Gastrocnemius medialis (tissue), 4 donors: Measurements from ENCODE around the gene SGO1. TPM values are rescaled to one million over a fixed set of nuclear protein-coding genes. Genes with fewer than 3 reads are reported as not detected.

Source experiments
- ATAC-seq, 2 donors: fragments of 150-250 bp; one replicate each; pipeline ENCODE4 v1.9.1; 2016
- DNase-seq, 2 donors: peaks; one replicate each; pipeline ENCODE4 v3.0.0-alpha.2; 2019
- H3K27ac ChIP-seq, 4 donors: fragments of 200-600 bp; sonication (generic); 1 replicate in 1 of 4; 2 replicates in 3 of 4; pipeline ENCODE4 v1.5.1; 2016 to 2018; ENCODE audit warnings: mild to moderate bottlenecking in 2 of 4, moderate library complexity in 1 of 4
- H3K27me3 ChIP-seq, 3 donors: fragments of 200-600 bp; sonication (generic) in 2 of 3; 1 replicate in 1 of 3; 2 replicates in 2 of 3; pipeline versions ENCODE4 v1.5.1 to v1.6.0; 2016 to 2019; ENCODE audit warnings: mild to moderate bottlenecking in 1 of 3, moderate library complexity in 1 of 3
- H3K36me3 ChIP-seq, 2 donors: fragments of 200-600 bp; sonication (generic) in 1 of 2; one replicate each; pipeline ENCODE4 v1.5.1; 2017 to 2018
- H3K4me1 ChIP-seq, 2 donors: fragments of 200-600 bp; sonication (generic) in 1 of 2; one replicate each; pipeline ENCODE4 v1.5.1; 2016 to 2017; ENCODE audit warnings: mild to moderate bottlenecking in 2 of 2
- H3K4me3 ChIP-seq, 4 donors: fragments of 200-600 bp; sonication (generic) in 3 of 4; 1 replicate in 1 of 4; 2 replicates in 3 of 4; pipeline ENCODE4 v1.5.1; 2016 to 2019; ENCODE audit warnings: mild to moderate bottlenecking in 2 of 4
- H3K9me3 ChIP-seq, 3 donors: fragments of 200-600 bp; sonication (generic) in 2 of 3; 1 replicate in 1 of 3; 2 replicates in 2 of 3; pipeline ENCODE4 v1.5.1; 2016 to 2019
- POLR2A ChIP-seq, 2 donors: fragments of 450-650 bp; IDR thresholded peaks; one replicate each; pipeline ENCODE4 v1.6.1; 2017; ENCODE audit warnings: antibody characterized with exemption in 2 of 2, mild to moderate bottlenecking in 2 of 2, moderate library complexity in 2 of 2
- in situ Hi-C, 4 donors: fragments of 200-750 bp; cut with MboI; loops; one replicate each; pipeline versions ENCODE4 v1.15.0 to v1.8.0; 2017; ENCODE audit warnings: low sequenced_read_pairs in 4 of 4
- intact Hi-C: fragments of 100-400 bp; cut with DNase I; formaldehyde crosslinking; loops from one replicate; pipeline ENCODE4 v1.15.1; 2023; ENCODE audit warnings: low total_unique reads
- total RNA-seq, 4 donors: library from RNA; depleted of rRNA; stranded (reverse); fragments of >200 nt; gene quantifications; one replicate each; pipeline versions ENCODE4 v1.1.0 to v1.2.3, GENCODE V29; 2016
- TF ChIP-seq, protein P1 (sequence below), 5 experiments: fragments of 450-650 bp in 3 of 5; fragments of 200-600 bp in 2 of 5; sonication (generic) in 2 of 5; IDR thresholded peaks in 4 of 5; conservative IDR thresholded peaks in 1 of 5; 1 replicate in 4 of 5; 2 replicates in 1 of 5; pipeline ENCODE4 v1.5.1; 2016 to 2019; ENCODE audit warnings: antibody characterized with exemption in 5 of 5, mild to moderate bottlenecking in 3 of 5, moderate library complexity in 3 of 5

SGO1 gene
- total RNA-seq, 4 donors from 2014 or later: 0.18 TPM; not detected in 3

DNA sequence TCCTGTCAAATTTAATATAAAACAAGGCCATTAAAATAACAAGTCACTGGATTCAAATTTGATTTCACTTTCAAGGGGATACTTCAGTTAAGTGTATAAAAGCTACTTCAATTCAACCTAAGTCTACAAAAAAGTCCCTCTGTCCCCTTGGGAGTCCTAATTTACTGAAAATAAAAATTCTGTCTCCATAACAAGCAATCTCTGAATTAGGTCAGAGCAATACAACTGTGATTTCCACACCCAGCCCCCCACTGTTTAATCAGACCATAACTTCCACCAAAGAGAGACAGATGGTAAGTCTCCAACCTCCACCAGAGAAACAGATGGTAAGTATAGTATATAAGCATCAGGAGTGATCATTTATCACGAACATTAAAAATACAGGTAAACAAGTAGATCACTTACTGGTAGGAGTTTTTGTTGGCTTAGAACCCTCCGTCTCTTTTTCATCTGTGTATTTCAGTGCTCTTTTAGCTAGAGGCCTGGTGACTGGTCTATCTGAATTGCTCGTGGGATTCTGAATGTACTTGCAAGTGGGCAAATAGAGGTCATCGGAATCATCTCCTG, 12.1 kb downstream of the SGO1 start:
- H3K9me3 ChIP-seq: no peaks in the 10 kb centered on the region
- DNase-seq (no peak), ATAC-seq (no peak)
- TF ChIP-seq POLR2A (IDR thresholded peaks at IDR 0.05): no peak
- TF ChIP-seq, protein P1, sequence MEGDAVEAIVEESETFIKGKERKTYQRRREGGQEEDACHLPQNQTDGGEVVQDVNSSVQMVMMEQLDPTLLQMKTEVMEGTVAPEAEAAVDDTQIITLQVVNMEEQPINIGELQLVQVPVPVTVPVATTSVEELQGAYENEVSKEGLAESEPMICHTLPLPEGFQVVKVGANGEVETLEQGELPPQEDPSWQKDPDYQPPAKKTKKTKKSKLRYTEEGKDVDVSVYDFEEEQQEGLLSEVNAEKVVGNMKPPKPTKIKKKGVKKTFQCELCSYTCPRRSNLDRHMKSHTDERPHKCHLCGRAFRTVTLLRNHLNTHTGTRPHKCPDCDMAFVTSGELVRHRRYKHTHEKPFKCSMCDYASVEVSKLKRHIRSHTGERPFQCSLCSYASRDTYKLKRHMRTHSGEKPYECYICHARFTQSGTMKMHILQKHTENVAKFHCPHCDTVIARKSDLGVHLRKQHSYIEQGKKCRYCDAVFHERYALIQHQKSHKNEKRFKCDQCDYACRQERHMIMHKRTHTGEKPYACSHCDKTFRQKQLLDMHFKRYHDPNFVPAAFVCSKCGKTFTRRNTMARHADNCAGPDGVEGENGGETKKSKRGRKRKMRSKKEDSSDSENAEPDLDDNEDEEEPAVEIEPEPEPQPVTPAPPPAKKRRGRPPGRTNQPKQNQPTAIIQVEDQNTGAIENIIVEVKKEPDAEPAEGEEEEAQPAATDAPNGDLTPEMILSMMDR (IDR thresholded peaks at IDR 0.05 in 4 of 5, conservative IDR thresholded peaks at IDR 0.05 in 1 of 5): no peak
- H3K4me1 ChIP-seq: no peaks in the 10 kb centered on the region
- no peaks in the 10 kb centered on the region for H3K36me3 ChIP-seq
- in situ Hi-C loops (no loop called here), intact Hi-C loops (no loop called here)
- H3K27ac ChIP-seq: no peak overlapping the region
- no peak overlapping the region for H3K4me3 ChIP-seq
- H3K27me3 ChIP-seq: no peaks in the 10 kb centered on the region

- ATAC-seq: no peak
Measured at GRCh38 chr3:20161714-20162113, 24.3 kb downstream of the SGO1 start.

GRCh38 chr3:20160230-20160629, 25.8 kb downstream of the SGO1 start:
- Histone ChIP-seq H3K4me3 (no peak overlapping the region), H3K9me3 (no peaks in the 10 kb centered on the region), H3K4me1 (no peaks in the 10 kb centered on the region), H3K27ac (no peak overlapping the region), H3K27me3 (no peaks in the 10 kb centered on the region), H3K36me3 (no peaks in the 10 kb centered on the region)
- ATAC-seq (no peak), DNase-seq (no peak)
- in situ Hi-C loops (no loop called here), intact Hi-C loops (no loop called here)
- TF ChIP-seq, protein P1 (IDR thresholded peaks at IDR 0.05 in 4 of 5, conservative IDR thresholded peaks at IDR 0.05 in 1 of 5): no peak
- no peak for TF ChIP-seq POLR2A (IDR thresholded peaks at IDR 0.05)

More at GRCh38 chr3:20161714-20162113, 24.3 kb downstream of the SGO1 start:
- H3K36me3 ChIP-seq: no peaks in the 10 kb centered on the region
- H3K4me3 ChIP-seq: no peak overlapping the region
- in situ Hi-C loops (no loop called here), intact Hi-C loops (no loop called here)
- no peaks in the 10 kb centered on the region for H3K9me3 ChIP-seq
- DNase-seq: no peak
- H3K27me3 ChIP-seq: no peaks in the 10 kb centered on the region
- TF ChIP-seq, protein P1 (IDR thresholded peaks at IDR 0.05 in 4 of 5, conservative IDR thresholded peaks at IDR 0.05 in 1 of 5): no peak
- no peak for TF ChIP-seq POLR2A (IDR thresholded peaks at IDR 0.05)
- no peaks in the 10 kb centered on the region for H3K4me1 ChIP-seq
- no peak overlapping the region for H3K27ac ChIP-seq

DNA sequence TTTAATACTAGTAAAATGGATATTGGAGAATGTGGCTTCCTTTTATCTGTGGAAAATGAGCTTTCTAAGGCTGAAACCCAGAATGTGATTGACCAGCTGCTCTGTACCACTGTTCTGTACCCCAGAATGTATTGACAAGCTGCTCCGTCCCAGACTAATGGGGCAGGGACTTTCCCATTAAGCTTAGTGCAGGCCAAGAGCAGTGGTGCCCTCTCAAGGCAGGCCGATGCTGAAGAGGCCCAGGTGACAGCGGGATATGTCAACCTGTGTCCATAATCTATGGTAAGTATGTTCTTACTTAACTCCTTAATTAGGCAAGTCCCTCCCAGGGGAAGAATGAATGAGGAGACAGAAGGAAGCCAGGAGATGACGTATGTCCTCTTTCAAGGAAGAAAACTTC, 31.1 kb downstream of the SGO1 start:
- TF ChIP-seq POLR2A (IDR thresholded peaks at IDR 0.05): no peak
- TF ChIP-seq, protein P1 (IDR thresholded peaks at IDR 0.05 in 4 of 5, conservative IDR thresholded peaks at IDR 0.05 in 1 of 5): no peak
- DNase-seq: no peak
- intact Hi-C loops (no loop called here), in situ Hi-C loops (no loop called here)
- no peak overlapping the region for H3K27ac ChIP-seq
- no peaks in the 10 kb centered on the region for H3K4me1 ChIP-seq
- H3K4me3 ChIP-seq: no peak overlapping the region
- H3K27me3 ChIP-seq: no peaks in the 10 kb centered on the region
- ATAC-seq: no peak
- H3K36me3 ChIP-seq: peaks cover 0 to 17% of the 10 kb centered on the region in 2 donors
- no peaks in the 10 kb centered on the region for H3K9me3 ChIP-seq

- Histone ChIP-seq H3K9me3 (no peaks in the 10 kb centered on the region), H3K36me3 (peaks cover 0 to 20% of the 10 kb centered on the region in 2 donors), H3K27me3 (no peaks in the 10 kb centered on the region), H3K4me3 (no peak overlapping the region), H3K27ac (no peak overlapping the region), H3K4me1 (no peaks in the 10 kb centered on the region)
- no peak for DNase-seq
- in situ Hi-C loops (no loop called here), intact Hi-C loops (no loop called here)
- no peak for ATAC-seq
- no peak for TF ChIP-seq POLR2A (IDR thresholded peaks at IDR 0.05)
- TF ChIP-seq, protein P1 (IDR thresholded peaks at IDR 0.05 in 4 of 5, conservative IDR thresholded peaks at IDR 0.05 in 1 of 5): no peak
Measured at GRCh38 chr3:20154078-20154477, 31.9 kb downstream of the SGO1 start.
